HG03103 (cell line): ENCODE data around the gene MVP.
"Not testable (repeated sequence)": the region's sequence is repeated elsewhere in the genome, so short reads cannot be mapped to it uniquely, and the experiment has no call there.

Experiments
- ATAC-seq: cut with Tn5 transposase; IDR thresholded peaks from one replicate; pipeline ENCODE4 v1.9.1; 2021; ENCODE audit warnings: low read depth; ENCODE audit not compliant: unreplicated experiment

The MVP gene

GRCh38 chr16:29868396-29869009, 48.2 kb downstream of the MVP start:
- no peak for ATAC-seq

- ATAC-seq: not testable (repeated sequence)
Measured at GRCh38 chr16:29869067-29869466, 48.8 kb downstream of the MVP start.

- no peak for ATAC-seq
Measured at GRCh38 chr16:29871822-29872546, 51.7 kb downstream of the MVP start.

GRCh38 chr16:29873319-29873718, 53.1 kb downstream of the MVP start:
- no peak for ATAC-seq

GRCh38 chr16:29875206-29875605, 54.9 kb downstream of the MVP start:
- no peak for ATAC-seq

- no peak for ATAC-seq
Measured at GRCh38 chr16:29876217-29876593, 55.9 kb downstream of the MVP start.

- no peak for ATAC-seq
Measured at GRCh38 chr16:29876594-29877249, 56.5 kb downstream of the MVP start.

- ATAC-seq: no peak
Measured at GRCh38 chr16:29877266-29877961, 57.2 kb downstream of the MVP start.

- ATAC-seq: no peak
Measured at GRCh38 chr16:29878172-29878571, 57.9 kb downstream of the MVP start.

GRCh38 chr16:29881050-29881449, 60.8 kb downstream of the MVP start:
- ATAC-seq: no peak

- ATAC-seq: no peak
Measured at GRCh38 chr16:29883987-29884386, 63.7 kb downstream of the MVP start.

GRCh38 chr16:29889372-29889771, 69.1 kb downstream of the MVP start:
- not testable (repeated sequence) for ATAC-seq

GRCh38 chr16:29891525-29892457, 71.5 kb downstream of the MVP start:
- ATAC-seq: no peak

GRCh38 chr16:29892458-29892813, 72.2 kb downstream of the MVP start:
- ATAC-seq: no peak

GRCh38 chr16:29893553-29893952, 73.3 kb downstream of the MVP start:
- ATAC-seq: no peak

- ATAC-seq: no peak
Measured at GRCh38 chr16:29894352-29894751, 74.1 kb downstream of the MVP start.

- ATAC-seq: no peak
Measured at GRCh38 chr16:29896841-29897240, 76.6 kb downstream of the MVP start.

- ATAC-seq: no peak
Measured at GRCh38 chr16:29897333-29897732, 77.1 kb downstream of the MVP start.
